GM19238 (cell line): ENCODE results near the gene VPS4B.
"Not testable (repeated sequence)": the region's sequence is repeated elsewhere in the genome, so short reads cannot be mapped to it uniquely, and the experiment has no call there.

ENCODE experiments used
- DNase-seq: peaks from one replicate; pipeline ENCODE4 v3.0.0; 2011; ENCODE audit warnings: low spot score; ENCODE audit not compliant: insufficient read length

Gene VPS4B

GRCh38 chr18:63422087-63422863 is at the start of gene VPS4B:
Gene VPS4B (minus strand): TSS chr18:63422476. CDS start chr18:63422259, 217 bp downstream.
- DNase-seq = peak; percentile 78

- DNase-seq = no peak
These were observed 48.5 kb upstream of the VPS4B start for GRCh38 chr18:63470751-63471150.

- no peak for DNase-seq
These were observed 46.3 kb upstream of the VPS4B start for GRCh38 chr18:63468575-63468974.

GRCh38 chr18:63467699-63468098 is 45.4 kb upstream of the VPS4B start:
- no peak for DNase-seq

- DNase-seq = no peak
These were observed 42.8 kb upstream of the VPS4B start for GRCh38 chr18:63465059-63465458.

- no peak for DNase-seq
These were observed 42.2 kb upstream of the VPS4B start for GRCh38 chr18:63464434-63464833.

- no peak for DNase-seq
These were observed 38.1 kb upstream of the VPS4B start for GRCh38 chr18:63460414-63460813.

GRCh38 chr18:63457977-63458376 is 35.7 kb upstream of the VPS4B start:
- DNase-seq = no peak

- DNase-seq = no peak
These were observed 32.2 kb upstream of the VPS4B start for GRCh38 chr18:63454497-63454896.

GRCh38 chr18:63452751-63453150 is 30.5 kb upstream of the VPS4B start:
- not testable (repeated sequence) for DNase-seq

GRCh38 chr18:63451799-63452660 is 29.8 kb upstream of the VPS4B start:
- DNase-seq = no peak

GRCh38 chr18:63449426-63449825 is 27.1 kb upstream of the VPS4B start:
- no peak for DNase-seq

GRCh38 chr18:63447066-63447465 is 24.8 kb upstream of the VPS4B start:
- no peak for DNase-seq

GRCh38 chr18:63446266-63446665 is 24.0 kb upstream of the VPS4B start:
- DNase-seq = no peak

GRCh38 chr18:63445037-63445436 is 22.8 kb upstream of the VPS4B start:
- no peak for DNase-seq

GRCh38 chr18:63444580-63444979 is 22.3 kb upstream of the VPS4B start:
- DNase-seq = no peak

- DNase-seq = no peak
These were observed 21.6 kb upstream of the VPS4B start for GRCh38 chr18:63443829-63444228.

- DNase-seq = no peak
These were observed 18.6 kb upstream of the VPS4B start for GRCh38 chr18:63440881-63441280.

- no peak for DNase-seq
These were observed 17.9 kb upstream of the VPS4B start for GRCh38 chr18:63440219-63440618.

- DNase-seq = peak; percentile 19
These were observed 17.1 kb upstream of the VPS4B start for GRCh38 chr18:63439334-63439733.

- no peak for DNase-seq
These were observed 15.9 kb upstream of the VPS4B start for GRCh38 chr18:63438181-63438580.

- DNase-seq = no peak
These were observed 11.1 kb upstream of the VPS4B start for GRCh38 chr18:63433334-63433866.
